ENCODE measurements around the gene RBM38.
"Not testable (repeated sequence)": the region's sequence is repeated elsewhere in the genome, so short reads cannot be mapped to it uniquely, and the experiment has no call there.

Gene RBM38

DNA sequence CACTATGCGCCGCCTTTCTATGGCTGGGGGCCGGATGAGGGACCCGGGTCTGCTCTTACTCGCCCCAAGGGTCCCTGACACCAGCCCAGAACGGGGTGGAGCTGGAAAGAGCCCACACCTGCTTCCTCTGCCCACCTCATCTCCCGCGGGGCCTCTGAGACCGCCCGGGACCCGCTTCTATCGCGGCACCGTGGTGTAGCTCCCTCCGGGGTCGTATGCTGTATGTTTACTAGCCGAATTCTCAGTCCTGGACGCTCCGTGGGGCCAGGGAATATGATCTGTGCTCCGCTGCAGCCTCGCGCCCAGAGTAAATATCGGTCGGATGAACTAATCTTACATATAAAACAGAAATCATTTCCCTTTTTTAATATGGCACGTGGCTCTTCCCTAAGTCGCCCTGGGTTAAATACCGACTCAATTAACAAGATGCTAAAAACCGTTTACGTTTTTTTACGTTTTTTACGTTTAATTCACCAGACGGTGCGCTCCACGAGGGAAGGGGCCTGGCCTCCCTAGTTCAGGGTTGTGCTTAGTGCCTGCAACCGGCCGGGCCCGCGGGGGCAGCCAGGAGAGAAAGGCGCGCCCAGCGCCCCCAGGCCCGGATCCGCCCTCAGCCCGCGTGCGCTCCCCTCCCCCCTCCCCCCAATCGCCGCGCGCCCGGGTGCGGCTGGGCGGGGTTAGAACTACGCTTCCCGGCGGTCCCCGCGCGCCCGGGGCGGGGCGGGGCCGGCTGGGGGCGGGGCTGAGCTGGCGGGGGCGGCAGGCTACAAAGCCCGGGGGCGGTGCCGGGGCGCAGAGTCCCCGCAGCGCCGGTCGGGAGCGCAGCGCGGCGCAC is at the start of gene RBM38:
Gene RBM38, plus strand, starts transcription at position 793 of the 835 bp plus-strand sequence. CDS start 186 bp downstream, outside the sequence.
- no peak for FAIRE-seq

DNA sequence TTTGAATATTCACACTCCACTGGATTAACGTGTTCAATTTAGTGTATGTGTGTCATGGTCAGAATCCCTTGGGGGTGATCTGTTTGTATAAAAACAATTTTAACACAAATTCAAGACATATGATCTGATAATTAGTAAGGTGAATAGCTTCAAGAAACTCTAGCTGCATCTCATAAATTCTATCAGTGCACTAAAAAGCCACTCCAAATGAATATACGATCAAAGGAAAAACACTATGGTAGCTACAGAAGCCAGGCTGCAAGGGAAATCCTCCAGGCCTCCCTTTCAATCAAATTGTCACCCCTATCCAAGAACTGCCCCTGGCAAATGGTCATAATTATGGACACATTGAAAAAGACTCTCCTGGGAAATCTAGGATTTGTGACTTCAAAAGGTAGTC is 49.5 kb upstream of the RBM38 start:
- no peak for FAIRE-seq

DNA sequence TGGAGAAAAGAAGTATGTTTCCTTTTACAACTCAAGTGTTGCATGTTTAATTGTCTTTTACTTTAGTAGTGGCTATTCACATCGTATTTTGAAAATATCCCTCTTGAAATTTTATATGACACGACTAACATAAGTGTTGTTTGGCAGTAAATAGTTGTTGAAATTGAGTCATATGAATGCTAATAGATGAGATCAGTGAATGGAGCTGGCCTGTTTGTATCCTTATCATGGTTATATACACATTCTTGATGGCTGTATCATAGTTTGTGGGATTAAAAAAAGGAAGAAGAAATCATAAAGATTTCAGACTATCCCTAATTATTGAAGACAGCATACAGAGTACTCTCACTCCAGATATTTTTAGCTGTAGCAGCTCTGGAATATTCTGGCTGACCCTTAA is 48.4 kb upstream of the RBM38 start:
- no peak for FAIRE-seq

DNA sequence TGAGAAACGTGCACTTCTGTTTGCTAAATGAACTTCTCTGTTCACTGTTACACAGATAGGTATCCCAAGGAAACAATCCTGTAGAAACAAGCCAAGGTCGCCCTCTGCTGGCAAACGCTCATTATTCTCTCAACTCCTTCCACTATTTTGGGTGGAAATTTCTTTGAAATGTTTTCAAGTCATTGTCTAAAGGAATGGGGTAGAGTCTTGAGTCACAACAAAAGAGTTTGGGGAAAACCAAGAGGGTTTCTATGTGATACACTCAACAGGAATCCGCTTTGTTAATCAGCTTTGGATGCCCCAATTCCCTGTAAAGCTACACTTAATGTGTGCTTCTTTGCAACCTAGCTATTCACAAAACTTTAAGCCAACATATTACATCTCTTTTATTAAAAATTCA is 44.7 kb upstream of the RBM38 start:
- peak; percentile 93 for FAIRE-seq

DNA sequence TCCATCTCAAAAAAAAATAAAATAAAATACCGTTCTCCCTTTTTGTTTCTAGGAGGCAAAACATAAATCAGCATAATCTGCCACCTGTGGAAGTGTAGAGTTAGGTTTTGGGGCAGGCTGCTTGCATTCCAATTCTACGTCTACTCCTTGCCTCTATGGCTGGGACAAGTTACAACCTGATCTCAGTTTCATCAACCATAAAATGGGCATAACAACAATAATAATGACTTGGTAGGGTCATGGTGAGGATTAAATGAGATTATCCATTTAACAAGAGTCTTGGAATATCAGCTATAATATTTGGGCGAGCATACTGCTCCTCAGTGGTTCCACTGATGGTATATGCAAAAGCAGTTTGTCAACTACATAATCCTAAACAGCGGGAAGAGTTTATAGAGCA is 43.8 kb upstream of the RBM38 start:
- no peak for FAIRE-seq

DNA sequence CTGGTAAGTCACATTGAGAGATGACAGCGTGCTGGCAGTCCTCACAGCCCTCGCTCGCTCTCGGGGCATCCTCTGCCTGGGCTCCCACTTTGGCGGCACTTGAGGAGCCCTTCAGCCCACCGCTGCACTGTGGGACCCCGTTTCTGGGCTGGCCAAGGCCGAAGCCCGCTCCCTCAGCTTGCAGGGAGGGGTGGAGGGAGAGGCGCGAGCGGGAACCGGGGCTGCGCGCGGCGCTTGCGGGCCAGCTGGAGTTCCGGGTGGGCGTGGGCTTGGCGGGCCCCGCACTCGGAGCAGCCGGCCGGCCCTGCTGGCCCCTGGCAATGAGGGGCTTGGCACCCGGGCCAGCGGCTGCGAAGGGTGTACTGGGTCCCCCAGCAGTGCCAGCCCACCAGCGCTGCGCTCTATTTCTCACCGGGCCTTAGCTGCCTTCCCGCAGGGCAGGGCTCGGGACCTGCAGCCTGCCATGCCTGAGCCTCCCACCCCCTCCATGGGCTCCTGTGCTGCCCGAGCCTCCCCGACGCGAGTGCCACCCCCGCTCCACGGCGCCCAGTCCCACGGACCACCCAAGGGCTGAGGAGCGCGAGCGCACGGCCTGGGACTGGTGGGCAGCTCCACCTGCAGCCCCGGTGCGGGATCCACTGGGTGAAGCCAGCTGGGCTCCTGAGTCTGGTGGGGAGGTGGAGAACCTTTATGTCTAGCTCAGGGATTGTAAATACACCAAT is 42.8 kb upstream of the RBM38 start:
- FAIRE-seq, result not testable (repeated sequence)

DNA sequence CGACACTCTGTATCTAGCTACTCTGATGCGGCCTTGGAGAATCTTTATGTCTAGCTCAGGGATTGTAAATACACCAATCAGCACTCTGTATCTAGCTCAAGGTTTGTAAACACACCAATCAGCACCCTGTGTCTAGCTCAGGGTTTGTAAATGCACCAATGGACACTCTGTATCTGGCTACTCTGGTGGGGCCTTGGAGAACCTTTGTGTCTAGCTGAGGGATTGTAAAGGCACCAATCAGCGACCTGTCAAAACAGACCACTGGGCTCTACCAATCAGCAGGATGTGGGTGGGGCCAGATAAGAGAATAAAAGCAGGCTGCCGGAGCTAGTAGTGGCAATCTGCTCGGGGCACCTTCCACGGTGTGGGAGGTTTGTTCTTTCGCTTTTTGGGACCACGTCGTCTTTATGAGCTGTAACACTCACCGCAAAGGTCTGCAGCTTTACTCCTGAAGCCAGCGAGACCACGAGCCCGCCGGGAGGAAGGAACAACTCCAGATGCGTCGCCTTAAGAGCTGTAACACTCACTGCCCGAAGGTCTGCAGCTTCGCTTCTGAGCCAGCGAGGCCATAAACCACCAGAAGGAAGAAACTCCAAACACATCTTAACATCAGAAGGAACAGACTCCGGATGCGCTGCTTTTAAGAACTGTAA is 42.1 kb upstream of the RBM38 start:
- FAIRE-seq, result not testable (repeated sequence)

DNA sequence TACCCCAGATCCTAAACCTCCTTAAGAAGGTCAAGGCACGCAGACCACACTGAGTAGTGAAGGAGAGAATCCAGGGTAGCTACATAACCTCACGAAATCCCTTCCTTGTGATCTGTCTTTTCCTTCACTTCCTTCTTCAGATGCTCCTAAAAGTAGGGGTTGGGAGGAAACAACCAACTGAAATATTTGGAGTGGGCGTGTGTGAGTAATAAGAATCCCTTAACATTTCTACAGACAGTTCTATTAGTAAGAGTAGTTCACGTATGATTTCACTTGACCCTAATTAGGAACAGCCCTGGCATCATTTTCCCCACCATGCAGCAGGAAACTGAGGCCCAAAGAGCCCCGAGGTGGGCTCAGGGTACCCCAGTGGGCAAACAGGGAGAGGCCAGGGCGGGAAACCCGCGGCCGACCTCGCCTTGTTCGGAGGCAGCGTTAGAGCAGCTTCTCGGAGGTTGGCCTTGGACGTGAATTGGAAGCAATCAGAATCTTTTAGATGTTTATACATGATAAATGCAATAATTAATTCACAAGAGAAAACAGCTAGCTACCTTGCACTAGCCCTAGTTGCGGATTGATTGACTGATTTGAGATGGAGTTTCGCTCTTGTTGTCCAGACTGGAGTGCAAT is 41.0 kb upstream of the RBM38 start:
- no peak for FAIRE-seq

DNA sequence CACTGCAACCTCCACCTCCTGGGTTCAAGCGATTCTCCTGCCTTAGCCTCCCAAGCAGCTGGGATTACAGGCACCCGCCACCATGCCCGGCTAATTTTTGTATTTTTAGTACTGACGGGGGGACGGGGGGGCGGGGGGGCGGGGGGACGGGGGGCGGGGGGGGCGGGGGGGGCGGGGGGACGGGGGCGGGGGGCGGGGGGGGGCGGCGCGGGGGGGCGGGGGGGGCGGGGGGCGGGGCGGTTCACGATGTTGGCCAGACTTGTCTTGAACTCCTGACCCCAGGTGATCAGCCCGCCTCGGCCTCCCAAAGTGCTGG is 40.5 kb upstream of the RBM38 start:
- FAIRE-seq, result not testable (repeated sequence)

DNA sequence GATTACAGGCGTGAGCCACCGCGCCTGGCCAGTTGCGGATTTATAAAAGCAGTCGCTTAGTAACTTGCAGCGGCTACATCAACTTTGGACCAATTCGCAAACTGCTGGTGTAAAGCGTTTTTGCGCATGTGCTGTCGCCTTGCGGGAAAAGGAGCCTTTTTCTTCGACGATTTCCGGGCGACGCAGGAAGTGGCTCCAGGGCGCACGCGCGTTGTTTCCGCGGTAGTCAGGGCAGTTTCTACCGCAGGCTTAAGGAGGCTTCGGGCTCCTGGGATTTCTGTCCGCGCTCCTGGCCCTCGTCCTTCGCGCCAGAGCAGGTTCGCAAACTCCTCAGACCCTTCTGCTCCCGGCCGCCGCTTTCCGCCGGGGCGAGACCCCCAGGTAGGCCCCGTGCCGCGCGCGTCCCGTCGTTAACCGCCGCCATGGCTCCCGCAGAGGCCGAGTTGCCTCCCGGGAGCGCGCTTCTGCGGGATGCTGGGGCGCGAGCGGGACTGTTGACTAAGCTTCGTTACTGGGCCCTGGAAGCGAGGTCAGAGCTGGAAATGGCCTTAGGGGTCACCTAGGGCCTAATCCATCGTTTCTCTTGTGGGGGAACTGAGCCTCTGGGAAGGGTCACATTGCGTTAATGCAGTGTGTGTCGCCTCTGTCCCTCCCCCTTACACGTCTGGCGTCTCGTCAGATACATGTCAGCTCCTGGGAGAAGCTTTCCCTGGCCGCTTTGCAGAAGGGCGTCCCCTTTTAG is 40.0 kb upstream of the RBM38 start, which contains the start of gene RAE1:
Gene RAE1, plus strand, starts transcription at position 214 of the 742 bp plus-strand sequence. CDS start 2,784 bp downstream, outside the sequence.
- FAIRE-seq, result peak; percentile 55

DNA sequence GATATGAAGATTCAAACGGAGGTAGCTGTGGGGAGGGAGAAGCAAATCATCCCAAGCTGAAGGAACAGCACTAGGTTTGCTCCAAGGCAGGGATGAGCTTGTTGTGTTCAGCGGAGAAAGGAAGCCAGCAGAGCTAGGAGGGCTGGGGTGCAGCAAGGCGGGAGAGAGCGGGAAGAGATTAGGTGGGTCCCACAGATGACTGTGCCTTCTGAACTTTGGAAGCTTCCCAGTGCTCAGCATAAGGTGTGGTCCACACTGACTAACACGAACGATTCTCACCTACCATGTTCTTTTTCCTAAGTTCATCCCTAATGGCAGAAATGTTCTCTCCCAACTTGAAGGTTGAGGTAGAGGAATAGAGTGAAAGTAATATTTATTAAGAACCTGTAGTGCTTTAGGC is 38.9 kb upstream of the RBM38 start:
- no peak for FAIRE-seq

DNA sequence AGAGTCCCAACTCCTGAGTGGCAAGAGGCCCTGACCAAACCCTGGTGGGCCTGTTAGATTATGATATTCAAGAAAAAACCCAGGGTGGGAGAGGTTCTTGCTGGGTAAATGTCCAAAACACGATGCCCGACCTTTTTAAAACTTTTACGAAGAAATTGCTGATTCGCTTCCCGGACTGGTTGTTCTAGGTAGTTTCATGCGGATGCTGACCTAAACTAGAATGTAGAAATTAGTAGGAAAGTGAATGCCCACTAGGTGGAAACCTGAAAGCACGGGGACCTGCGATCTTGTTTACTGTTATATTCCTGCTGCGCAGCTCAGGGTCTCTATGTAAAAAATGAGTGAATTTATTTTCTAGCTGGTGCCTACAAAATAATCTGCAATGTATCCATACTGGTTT is 37.8 kb upstream of the RBM38 start:
- FAIRE-seq, result no peak

DNA sequence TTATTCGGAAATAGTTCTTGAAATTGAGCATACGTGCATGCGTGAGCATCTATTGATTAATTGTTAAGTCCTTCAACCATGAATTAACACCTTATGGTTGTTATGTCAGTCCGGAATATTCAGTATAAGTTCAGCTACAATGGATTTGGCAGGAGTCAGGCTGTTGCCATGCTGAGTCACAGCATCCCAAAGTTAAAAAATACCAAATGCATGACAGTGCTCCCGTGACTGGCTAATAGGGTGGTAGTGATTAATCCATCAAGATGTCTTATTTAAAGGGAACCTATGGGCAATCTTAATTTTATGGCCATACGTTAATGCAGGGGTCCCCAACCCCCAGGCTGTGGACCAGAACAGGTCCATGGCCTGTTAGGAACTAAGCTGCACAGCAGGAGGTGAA is 29.7 kb upstream of the RBM38 start:
- no peak for FAIRE-seq

DNA sequence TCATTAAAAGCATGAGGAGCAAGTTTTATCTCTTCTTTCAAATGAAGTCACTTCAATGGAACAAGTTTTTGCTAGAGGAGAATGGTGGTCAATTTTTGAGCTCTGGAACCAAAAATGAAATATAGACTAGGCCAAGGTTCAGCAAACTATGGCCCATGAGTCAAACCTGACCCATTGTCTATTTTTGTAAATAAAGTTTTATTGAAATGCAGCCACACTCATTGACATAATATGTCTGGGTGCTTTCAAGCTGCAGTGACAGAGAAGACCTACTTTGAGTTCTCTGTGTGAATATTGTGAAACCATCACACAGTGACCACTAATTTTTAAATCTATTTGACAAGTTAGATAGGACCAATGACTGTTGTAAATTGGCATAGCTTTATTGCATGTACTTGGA is 26.7 kb upstream of the RBM38 start:
- FAIRE-seq, result no peak

DNA sequence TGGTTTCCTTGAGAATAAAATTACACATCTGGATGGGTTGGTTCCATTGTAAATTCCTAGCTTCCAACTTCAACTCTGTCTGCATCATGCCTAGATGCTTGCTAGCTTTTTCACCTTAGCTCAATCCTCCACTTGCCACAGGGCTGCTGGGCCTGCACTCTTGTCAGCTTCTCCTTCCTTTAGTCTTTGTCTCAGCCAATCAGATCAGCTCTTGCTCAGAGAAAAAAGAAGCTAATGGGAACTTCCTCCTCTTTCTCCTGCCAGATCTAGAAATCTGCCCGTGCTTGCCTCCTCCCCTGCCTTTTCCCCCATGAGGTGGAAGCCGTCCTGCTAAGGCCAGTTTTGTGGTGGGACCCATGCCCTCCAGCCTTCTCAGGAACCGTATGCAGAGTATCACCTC is 21.6 kb upstream of the RBM38 start:
- no peak for FAIRE-seq

DNA sequence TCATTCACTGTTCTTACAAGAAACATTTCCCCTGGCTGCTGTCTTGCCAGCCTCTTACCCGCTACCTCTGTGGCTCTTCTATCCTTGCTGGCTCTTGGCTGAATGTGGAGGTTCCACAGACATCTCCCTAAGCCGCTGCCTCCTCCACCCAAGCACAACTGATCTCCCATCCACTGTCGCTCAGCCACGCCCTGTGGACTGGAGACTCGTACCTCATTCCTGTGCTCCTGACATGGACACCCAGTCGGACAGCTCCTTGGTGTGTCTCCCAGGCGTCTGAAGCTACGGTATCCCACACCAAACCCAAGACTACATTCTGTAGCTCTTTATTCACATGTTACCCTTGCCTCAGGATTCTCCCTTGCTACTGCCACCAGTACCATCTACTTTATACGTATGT is 20.9 kb upstream of the RBM38 start:
- FAIRE-seq, result no peak

DNA sequence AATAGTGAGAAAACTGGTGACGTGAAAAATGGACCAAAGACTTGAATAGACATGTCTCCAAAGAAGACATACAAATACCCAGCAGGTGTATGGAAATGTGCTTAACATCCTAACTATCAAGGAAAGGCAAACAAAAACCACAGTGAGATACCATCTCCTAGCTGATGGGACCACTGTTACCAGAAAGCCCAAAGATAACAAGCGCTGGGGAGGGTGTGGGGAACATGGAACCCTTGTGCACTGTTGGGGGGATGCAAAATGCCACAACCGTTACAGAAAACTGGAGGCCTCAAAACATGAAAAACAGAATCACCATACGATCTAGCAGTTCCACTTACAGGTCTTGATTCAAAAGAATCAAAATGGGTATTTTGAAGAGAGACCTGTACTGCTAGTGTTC is 19.8 kb upstream of the RBM38 start:
- no peak for FAIRE-seq

DNA sequence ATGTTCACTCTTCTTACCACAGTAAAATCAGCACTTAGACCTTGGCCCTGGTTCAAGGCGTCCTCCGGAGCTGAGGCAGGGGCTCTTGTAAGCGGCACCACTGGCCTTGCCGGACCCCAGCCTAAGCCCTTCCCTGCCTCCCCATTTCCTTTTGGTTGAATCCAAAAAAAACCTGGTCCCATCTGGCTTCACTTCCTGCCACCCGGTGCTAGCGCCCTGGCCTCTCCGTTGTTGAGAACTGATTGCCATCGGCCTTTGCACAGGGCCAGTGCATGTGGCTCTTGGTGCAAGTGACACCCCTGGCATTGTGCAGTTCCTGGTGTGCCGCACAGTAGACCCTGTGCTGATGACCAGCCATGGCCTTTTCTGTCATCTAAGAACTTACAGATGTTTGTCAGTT is 19.0 kb upstream of the RBM38 start:
- no peak for FAIRE-seq

DNA sequence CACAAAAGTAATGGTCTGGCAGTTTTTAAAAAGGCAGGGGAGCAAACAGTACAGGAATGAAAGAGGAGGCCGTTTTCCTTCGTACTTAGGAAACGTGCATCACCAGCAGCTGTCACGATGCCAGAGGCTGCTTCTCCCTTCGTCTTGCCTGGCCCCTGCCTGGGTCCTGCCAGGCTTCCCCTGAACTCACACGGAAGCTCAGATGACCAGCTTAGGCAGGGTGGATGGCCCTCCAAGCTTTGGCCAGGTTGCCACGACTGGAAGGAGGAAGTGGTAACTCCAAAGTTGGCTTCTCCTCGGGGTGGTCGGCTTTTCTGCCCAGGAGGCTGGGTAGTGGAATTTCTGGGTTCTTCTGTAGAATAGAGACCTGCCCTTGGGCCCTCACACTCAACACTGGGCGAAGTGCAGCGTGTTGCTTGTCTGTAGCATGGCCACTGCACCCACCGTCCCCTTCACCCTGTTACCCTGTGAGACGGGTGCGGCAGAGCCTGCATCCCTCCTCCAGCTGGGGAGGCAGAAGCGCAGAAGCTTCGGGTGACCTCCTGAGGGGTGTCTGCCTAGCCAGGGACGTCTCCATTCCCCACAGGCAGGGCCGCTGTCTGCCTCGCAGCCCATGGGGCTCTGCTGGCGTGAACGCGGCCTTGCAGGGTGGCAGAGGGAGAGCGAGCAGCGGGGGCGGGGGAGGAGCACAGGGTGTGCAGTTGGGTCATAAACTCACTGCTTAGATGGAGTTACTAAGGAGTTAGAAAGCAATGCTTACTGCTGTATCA is 18.4 kb upstream of the RBM38 start:
- no peak for FAIRE-seq

DNA sequence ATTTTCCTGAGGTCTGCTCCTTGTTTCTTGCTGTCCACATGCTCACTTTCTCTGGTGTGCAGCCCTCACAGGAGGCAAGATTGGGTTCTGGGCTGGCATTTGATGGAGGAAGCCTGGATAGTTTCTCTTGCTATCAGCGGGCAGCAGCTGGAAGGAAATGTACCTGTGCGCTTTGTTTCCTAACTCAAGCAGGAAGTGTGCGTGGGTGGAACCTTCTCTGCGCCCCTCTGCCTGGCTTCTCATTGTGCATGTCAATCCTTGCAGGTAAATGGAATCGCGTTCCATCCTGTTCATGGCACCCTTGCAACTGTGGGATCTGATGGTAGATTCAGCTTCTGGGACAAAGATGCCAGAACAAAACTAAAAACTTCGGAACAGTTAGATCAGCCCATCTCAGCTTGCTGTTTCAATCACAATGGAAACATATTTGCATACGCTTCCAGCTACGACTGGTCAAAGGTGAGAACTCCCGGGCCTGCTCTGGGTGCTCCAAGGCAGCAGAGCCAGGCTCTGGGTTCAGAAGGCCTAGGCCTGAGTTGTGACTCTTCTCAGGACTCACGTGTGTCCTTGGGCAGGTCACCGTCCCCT is 16.8 kb upstream of the RBM38 start:
- no peak for FAIRE-seq

DNA sequence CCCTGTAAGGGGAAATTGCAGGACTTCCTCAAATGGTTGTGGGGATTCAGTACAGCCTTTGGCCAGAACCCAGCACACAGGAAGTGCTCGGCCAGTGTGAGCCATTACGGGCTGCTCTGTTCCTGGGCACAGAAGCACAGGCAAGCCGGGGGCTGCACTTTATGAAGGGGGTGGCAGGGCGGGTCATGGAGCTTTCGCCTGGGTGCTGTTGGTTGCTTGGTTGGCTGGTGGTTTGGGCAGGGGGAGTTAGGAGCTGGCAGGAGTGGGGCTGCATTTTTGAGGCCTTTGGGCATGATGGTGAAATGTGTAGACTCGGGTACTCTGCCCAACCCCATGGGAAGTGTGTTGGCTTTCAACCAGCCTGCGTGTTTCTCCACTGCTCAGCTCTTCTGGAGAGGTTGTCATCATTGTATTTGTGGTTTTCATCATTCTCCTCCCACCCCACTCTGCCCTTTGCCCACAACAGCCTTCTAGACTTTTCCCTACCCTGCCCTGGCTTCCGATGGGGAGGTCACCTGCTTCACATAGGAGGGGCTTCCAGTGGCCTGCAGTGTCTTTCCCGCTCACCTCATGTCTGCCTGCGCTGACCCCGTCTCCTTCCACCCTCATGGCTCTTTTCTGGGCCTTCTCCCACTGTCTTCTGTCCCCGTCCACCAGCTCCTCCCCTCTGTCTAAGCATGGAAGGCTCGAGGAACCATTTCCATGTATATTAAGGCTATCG is 16.1 kb upstream of the RBM38 start:
- no peak for FAIRE-seq
